ENCODE measurements around the gene RAI2.

RAI2 gene

GRCh38 chrX:17860811-17861488 lies at the start of gene RAI2:
Gene RAI2 (minus strand): TSS chrX:17861298. CDS start chrX:17802010, 59,288 bp downstream.
- DNase-seq: peak in 1 of 2 experiments; percentile 69

GRCh38 chrX:17888421-17888820 lies 27.3 kb upstream of the RAI2 start:
- no peak for DNase-seq

- no peak for DNase-seq
These were observed 21.6 kb upstream of the RAI2 start for GRCh38 chrX:17882680-17883079.

- no peak for DNase-seq
These were observed 17.1 kb upstream of the RAI2 start for GRCh38 chrX:17878028-17878670.

- DNase-seq: peak in 1 of 2 experiments; percentile 1
These were observed 15.0 kb upstream of the RAI2 start for GRCh38 chrX:17876135-17876534.

- no peak for DNase-seq
These were observed 8.5 kb upstream of the RAI2 start for GRCh38 chrX:17869580-17869979.

GRCh38 chrX:17861489-17862011 lies 452 bp upstream of the RAI2 start:
- no peak for DNase-seq

GRCh38 chrX:17860179-17860780 lies 818 bp downstream of the RAI2 start:
- peak in 1 of 2 experiments; percentile 58 for DNase-seq

GRCh38 chrX:17859609-17860178 lies 1.4 kb downstream of the RAI2 start:
- peak; percentile 38 to 74 for DNase-seq

GRCh38 chrX:17854531-17854930 lies 6.6 kb downstream of the RAI2 start:
- DNase-seq: no peak

GRCh38 chrX:17854069-17854468 lies 7.0 kb downstream of the RAI2 start:
- no peak for DNase-seq

- DNase-seq: no peak
These were observed 9.2 kb downstream of the RAI2 start for GRCh38 chrX:17851874-17852273.

- DNase-seq: no peak
These were observed 12.4 kb downstream of the RAI2 start for GRCh38 chrX:17848545-17849265.

GRCh38 chrX:17846045-17846444 lies 15.1 kb downstream of the RAI2 start:
- DNase-seq: no peak

- DNase-seq: no peak
These were observed 16.9 kb downstream of the RAI2 start for GRCh38 chrX:17844236-17844635.

GRCh38 chrX:17842769-17843525 lies 18.2 kb downstream of the RAI2 start:
- no peak for DNase-seq

GRCh38 chrX:17839269-17839668 lies 21.8 kb downstream of the RAI2 start:
- no peak for DNase-seq

- DNase-seq: peak; percentile 15 to 53
These were observed 24.3 kb downstream of the RAI2 start for GRCh38 chrX:17836830-17837229.

- peak in 1 of 2 experiments; percentile 37 for DNase-seq
These were observed 27.1 kb downstream of the RAI2 start for GRCh38 chrX:17833954-17834353.

GRCh38 chrX:17831255-17831654 lies 29.8 kb downstream of the RAI2 start:
- DNase-seq: no peak

- no peak for DNase-seq
These were observed 30.9 kb downstream of the RAI2 start for GRCh38 chrX:17830211-17830610.

- no peak for DNase-seq
These were observed 31.5 kb downstream of the RAI2 start for GRCh38 chrX:17829566-17829965.
